ENCODE data around the gene SLC2A5. TPM values are rescaled to one million over a fixed set of nuclear protein-coding genes. Genes with fewer than 3 reads are reported as not detected.

The SLC2A5 gene
- total and polyA plus RNA-seq, 9 of the 15 experiments (the other 6 are each of a cell fraction or from before 2014, with no cell fraction given): 0.08 TPM; not detected in 8

DNA sequence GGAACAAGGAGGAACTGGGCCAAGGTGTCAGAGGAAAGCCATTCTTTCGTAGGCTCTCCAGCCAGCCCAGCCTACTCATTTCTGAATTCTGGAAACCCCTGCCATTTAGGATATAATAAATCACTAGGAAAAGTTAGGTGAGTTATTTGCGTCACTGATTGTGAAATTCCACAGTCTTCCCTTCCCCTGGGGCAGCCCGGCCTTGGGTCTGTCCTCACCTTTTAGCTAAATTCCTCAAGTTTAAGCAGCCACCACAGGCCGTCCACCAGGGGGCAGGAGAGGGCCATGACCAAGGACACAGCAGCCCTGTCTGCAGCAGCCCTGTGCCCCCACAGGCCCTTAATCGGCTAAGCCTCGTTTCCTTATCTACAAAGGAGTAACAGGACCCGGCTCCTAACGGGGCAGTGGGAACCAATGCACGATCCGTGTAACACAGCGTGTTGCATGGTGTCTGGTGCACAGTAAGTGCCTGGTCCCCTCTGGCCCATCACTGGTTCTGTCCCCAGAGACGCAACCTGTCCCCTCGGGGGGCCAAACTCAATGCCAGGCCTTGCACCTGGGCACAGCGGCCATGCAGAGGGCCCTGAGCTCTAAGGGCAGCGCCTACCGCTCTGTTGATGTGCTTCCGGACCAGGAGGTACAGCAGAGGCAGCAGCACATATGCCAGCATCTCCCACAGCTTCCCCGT, 41.4 kb upstream of the SLC2A5 start (continued):
- TF ChIP-seq KDM4B (IDR thresholded peaks at IDR 0.05; ENCODE audit: borderline replicate concordance in 2 of 2, low read depth in 1 of 2) (0 out of 4 replicates have a peak, but pooled peaks of 1 of the 2 experiments have one; percentile 37), SNRNP70 (optimal IDR thresholded peaks at IDR 0.05; ENCODE audit: low read depth, low read length) (no peak), RBM22 (IDR thresholded peaks at IDR 0.05; ENCODE audit: low read depth, low read length, poor library complexity, severe bottlenecking) (no peak), MEF2D (tag; conservative IDR thresholded peaks at IDR 0.05; ENCODE audit: low read depth) (no peak), KLF16 (IDR thresholded peaks at IDR 0.05) (peak; percentile 53), ZNF174 (CRISPR knock-in tag; IDR thresholded peaks at IDR 0.05) (no peak), ARID4B (CRISPR knock-in tag; IDR thresholded peaks at IDR 0.05) (no peak), SOX6 (IDR thresholded peaks at IDR 0.05) (0 out of 2 replicates have a peak, but pooled peaks have one; percentile 18), RUNX1 (IDR thresholded peaks at IDR 0.05; ENCODE audit: low read depth) (no peak), RB1 (IDR thresholded peaks at IDR 0.05; ENCODE audit: low read depth) (peak; percentile 72), CREB3L1 (IDR thresholded peaks at IDR 0.05; ENCODE audit: borderline replicate concordance, low read depth) (no peak), CTBP1 (IDR thresholded peaks at IDR 0.05; ENCODE audit: borderline replicate concordance) (peak; percentile 25; the same call in 1 of the 2 replicates), ZNF280A (IDR thresholded peaks at IDR 0.05; ENCODE audit: low read depth, partially characterized antibody) (no peak), STAG1 (CRISPR knock-in tag; IDR thresholded peaks at IDR 0.05; ENCODE audit: borderline replicate concordance) (peak; percentile 68; the same call in 1 of the 2 replicates), JUND (IDR thresholded peaks at IDR 0.05; ENCODE audit: borderline replicate concordance, low read depth, low read length) (peak; percentile 36; the same call in 1 of the 2 replicates), JUND (tag; IDR thresholded peaks at IDR 0.05; ENCODE audit: borderline replicate concordance, low read depth, low read length) (no peak; the same call in 2 of the 3 replicates), MTA1 (IDR thresholded peaks at IDR 0.05; ENCODE audit: borderline replicate concordance) (no peak)
- TF ChIP-seq, protein P1, sequence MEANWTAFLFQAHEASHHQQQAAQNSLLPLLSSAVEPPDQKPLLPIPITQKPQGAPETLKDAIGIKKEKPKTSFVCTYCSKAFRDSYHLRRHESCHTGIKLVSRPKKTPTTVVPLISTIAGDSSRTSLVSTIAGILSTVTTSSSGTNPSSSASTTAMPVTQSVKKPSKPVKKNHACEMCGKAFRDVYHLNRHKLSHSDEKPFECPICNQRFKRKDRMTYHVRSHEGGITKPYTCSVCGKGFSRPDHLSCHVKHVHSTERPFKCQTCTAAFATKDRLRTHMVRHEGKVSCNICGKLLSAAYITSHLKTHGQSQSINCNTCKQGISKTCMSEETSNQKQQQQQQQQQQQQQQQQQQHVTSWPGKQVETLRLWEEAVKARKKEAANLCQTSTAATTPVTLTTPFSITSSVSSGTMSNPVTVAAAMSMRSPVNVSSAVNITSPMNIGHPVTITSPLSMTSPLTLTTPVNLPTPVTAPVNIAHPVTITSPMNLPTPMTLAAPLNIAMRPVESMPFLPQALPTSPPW (CRISPR knock-in tag; IDR thresholded peaks at IDR 0.05): peak; percentile 24; the same call in 1 of the 2 replicates
